Neural cell (in vitro differentiated cells): ENCODE measurements around the gene TRIM45.

Experiments used
- CTCF ChIP-seq: fragments of 450-650 bp; IDR thresholded peaks from 2 replicates; pipeline ENCODE4 v1.5.1; 2014; ENCODE audit warnings: antibody characterized with exemption, mild to moderate bottlenecking, moderate library complexity; ENCODE audit not compliant: poor library complexity, severe bottlenecking
- EP300 ChIP-seq: fragments of 450-650 bp; conservative IDR thresholded peaks from 2 replicates; pipeline ENCODE4 v1.6.1; 2014; ENCODE audit warnings: antibody characterized with exemption, mild to moderate bottlenecking, moderate library complexity; ENCODE audit not compliant: poor library complexity, severe bottlenecking
- EZH2 ChIP-seq: fragments of 200-600, 300-800 bp; shearing (Covaris generic), sonication (generic); IDR thresholded peaks from 2 replicates; pipeline ENCODE4 v1.6.1; 2014; ENCODE audit warnings: antibody characterized with exemption, low read length, borderline replicate concordance, mild to moderate bottlenecking; ENCODE audit not compliant: insufficient read depth, poor library complexity, severe bottlenecking
- MXI1 ChIP-seq: fragments of 450-650 bp; conservative IDR thresholded peaks from 2 replicates; pipeline ENCODE4 v1.6.1; 2014; ENCODE audit warnings: antibody characterized with exemption, mild to moderate bottlenecking; ENCODE audit not compliant: poor library complexity, severe bottlenecking
- POLR2AphosphoS5 ChIP-seq: IDR thresholded peaks from 2 replicates; pipeline ENCODE4 v1.6.1; 2012
- RAD21 ChIP-seq: fragments of 450-650 bp; conservative IDR thresholded peaks from 2 replicates; pipeline ENCODE4 v1.6.1; 2014; ENCODE audit warnings: antibody characterized with exemption, mild to moderate bottlenecking, moderate library complexity
- REST ChIP-seq: IDR thresholded peaks from 2 replicates; pipeline ENCODE4 v1.6.1; 2012; ENCODE audit warnings: borderline replicate concordance
- TAF1 ChIP-seq: IDR thresholded peaks from 2 replicates; pipeline ENCODE4 v1.6.1; 2012; ENCODE audit warnings: low read depth

- TF ChIP-seq CTCF (no peak), EP300 (no peak), EZH2 (no peak), POLR2AphosphoS5 (no peak), TAF1 (no peak), MXI1 (no peak), RAD21 (no peak), REST (no peak)
These were observed 44.9 kb downstream of the TRIM45 start for GRCh38 chr1:117076648-117077047.
